CD14-positive monocyte (primary cell): ENCODE results near the gene KRT82. TPM values are rescaled to one million over a fixed set of nuclear protein-coding genes. Genes with fewer than 3 reads are reported as not detected.

Experiments used
- DNase-seq, 3 donors: peaks; one replicate each; pipeline ENCODE4 v3.0.0-alpha.2; 2011 to 2022
- H2AFZ ChIP-seq: 2 replicates; pipeline ENCODE4 v1.6.0; 2012; ENCODE audit warnings: mild to moderate bottlenecking, low read depth, low read length, inconsistent platforms; ENCODE audit not compliant: insufficient read depth, poor library complexity, severe bottlenecking
- H3K27ac ChIP-seq, 2 donors: 1 replicate in 1 of 2; 2 replicates in 1 of 2; pipeline ENCODE4 v1.5.1; 2012 to 2013; ENCODE audit warnings: low read length in 2 of 2, control low read depth in 1 of 2, inconsistent platforms in 1 of 2, low read depth in 1 of 2, mild to moderate bottlenecking in 1 of 2
- H3K27me3 ChIP-seq, 2 donors: one replicate each; pipeline versions ENCODE4 v1.6.0 to v1.6.1; 2011 to 2013; ENCODE audit warnings: low read length in 2 of 2; ENCODE audit not compliant: control insufficient read depth in 2 of 2, insufficient read depth in 2 of 2
- H3K36me3 ChIP-seq, 2 donors: replicated peaks in 1 of 2; 1 replicate in 1 of 2; 2 replicates in 1 of 2; pipeline versions ENCODE4 v1.5.1 to v1.6.1; 2012 to 2013; ENCODE audit warnings: low read length in 2 of 2, control low read depth in 1 of 2, inconsistent platforms in 1 of 2, mild to moderate bottlenecking in 1 of 2; ENCODE audit not compliant: insufficient read depth in 2 of 2, control insufficient read depth in 1 of 2
- H3K4me1 ChIP-seq, 2 donors: 1 replicate in 1 of 2; 2 replicates in 1 of 2; pipeline versions ENCODE4 v1.5.1 to v1.6.1; 2012 to 2013; ENCODE audit warnings: low read length in 2 of 2, control low read depth in 1 of 2, inconsistent platforms in 1 of 2, mild to moderate bottlenecking in 1 of 2, moderate library complexity in 1 of 2; ENCODE audit not compliant: insufficient read depth in 2 of 2, control insufficient read depth in 1 of 2
- H3K4me2 ChIP-seq: replicated peaks from 2 replicates; pipeline ENCODE3; 2012; ENCODE audit warnings: low read length, moderate library complexity, mild to moderate bottlenecking; ENCODE audit not compliant: poor library complexity, severe bottlenecking; ENCODE audit errors: extremely low read depth
- H3K4me3 ChIP-seq, 3 experiments: fragments of 200-600 bp in 1 of 3; sonication (generic) in 1 of 3; replicated peaks in 1 of 3; 1 replicate in 2 of 3; 2 replicates in 1 of 3; pipeline ENCODE4 v1.5.1; 2011 to 2013; ENCODE audit warnings: low read length in 3 of 3, mild to moderate bottlenecking in 3 of 3, control low read depth in 2 of 3, low read depth in 2 of 3, inconsistent platforms in 1 of 3, moderate library complexity in 1 of 3
- H3K79me2 ChIP-seq: 2 replicates; pipeline ENCODE4 v1.6.0; 2012; ENCODE audit warnings: mild to moderate bottlenecking, control low read depth, inconsistent platforms, low read length, moderate library complexity; ENCODE audit not compliant: insufficient read depth
- H3K9ac ChIP-seq: 2 replicates; pipeline ENCODE4 v1.6.0; 2017; ENCODE audit warnings: low read length, mild to moderate bottlenecking; ENCODE audit not compliant: insufficient read depth, poor library complexity, severe bottlenecking
- H3K9me3 ChIP-seq, 2 donors: replicated peaks in 1 of 2; 1 replicate in 1 of 2; 2 replicates in 1 of 2; pipeline versions ENCODE4 v1.5.1 to v1.6.1; 2012 to 2013; ENCODE audit warnings: low read length in 2 of 2, control low read depth in 1 of 2; ENCODE audit not compliant: control insufficient read depth in 1 of 2, insufficient read depth in 1 of 2
- H4K20me1 ChIP-seq: 2 replicates; pipeline ENCODE4 v1.6.0; 2012; ENCODE audit warnings: mild to moderate bottlenecking, low read length, control low read depth, moderate library complexity; ENCODE audit not compliant: insufficient read depth
- H3K27ac Mint-ChIP-seq, 7 donors: one replicate each; pipeline ENCODE4 v1.8.0; 2020; ENCODE audit warnings: mild to moderate bottlenecking in 7 of 7, mixed read lengths in 7 of 7, moderate library complexity in 6 of 7, inconsistent platforms in 2 of 7
- H3K27me3 Mint-ChIP-seq, 3 donors: one replicate each; pipeline ENCODE4 v1.8.0; 2021 to 2022; ENCODE audit warnings: low read depth in 3 of 3, mild to moderate bottlenecking in 3 of 3, mixed read lengths in 3 of 3, moderate library complexity in 3 of 3, inconsistent platforms in 1 of 3
- H3K36me3 Mint-ChIP-seq, 2 donors: one replicate each; pipeline ENCODE4 v1.8.0; 2020; ENCODE audit warnings: mixed read lengths in 2 of 2, inconsistent platforms in 1 of 2, mild to moderate bottlenecking in 1 of 2
- H3K4me1 Mint-ChIP-seq: one replicate; pipeline ENCODE4 v1.8.0; 2020; ENCODE audit warnings: mild to moderate bottlenecking, mixed read lengths
- H3K4me3 Mint-ChIP-seq, 2 donors: one replicate each; pipeline ENCODE4 v1.8.0; 2020; ENCODE audit warnings: mild to moderate bottlenecking in 2 of 2, mixed read lengths in 2 of 2, moderate library complexity in 1 of 2
- H3K9me3 Mint-ChIP-seq, 7 donors: one replicate each; pipeline ENCODE4 v1.8.0; 2020 to 2022; ENCODE audit warnings: mixed read lengths in 7 of 7, mild to moderate bottlenecking in 6 of 7, moderate library complexity in 6 of 7, inconsistent platforms in 2 of 7
- CTCF ChIP-seq: fragments of 200-600 bp; IDR thresholded peaks from one replicate; pipeline ENCODE4 v1.8.0; 2022; ENCODE audit warnings: antibody characterized with exemption, mild to moderate bottlenecking
- WGBS: methylation state at CpG from one replicate; pipeline ENCODE4 v1.1.5; 2013; ENCODE audit warnings: missing lambda C conversion rate; ENCODE audit not compliant: insufficient coverage; 5-methylcytosine and 5-hydroxymethylcytosine counted together
- intact Hi-C, 2 donors: fragments of 100-400 bp; cut with micrococcal nuclease; formaldehyde crosslinking; loops; one replicate each; pipeline versions ENCODE4 v1.15.0 to v1.15.1; 2023
- polyA plus RNA-seq, 3 donors: library from polyadenylated mRNA; depleted of rRNA in 1 of 3; unstranded in 2 of 3; stranded (reverse) in 1 of 3; fragments of 300-500 nt in 2 of 3; fragments of >200 nt in 1 of 3; fragmentation: Illumina TruSeq in 2 of 3; gene quantifications; 1 replicate in 2 of 3; 2 replicates in 1 of 3; pipeline ENCODE4 v1.2.3, GENCODE V29; 2012 to 2021

The KRT82 gene
- polyA plus RNA-seq, 3 donors = not detected

GRCh38 chr12:52442600-52443061 is 36.5 kb upstream of the KRT82 start:
- H3K4me3 ChIP-seq = no peak overlapping the region
- no peak overlapping the region for H3K4me2 ChIP-seq
- no peaks in the 10 kb centered on the region for H3K36me3 ChIP-seq
- TF ChIP-seq CTCF = no peak
- H3K9ac ChIP-seq = no peak overlapping the region
- H3K4me3 Mint-ChIP-seq = peak overlapping the region in 1 of 2 donors; percentile 1
- no peak for DNase-seq
- intact Hi-C loops = no loop called here
- 25% methylated on average over 1 of the region's 6 CpGs for WGBS
- no peaks in the 10 kb centered on the region for H3K36me3 Mint-ChIP-seq
- H3K4me1 ChIP-seq = no peaks in the 10 kb centered on the region
- H3K27me3 Mint-ChIP-seq = peaks cover 8 to 22% (median 15%) of the 10 kb centered on the region in 3 donors
- no peaks in the 10 kb centered on the region for H3K9me3 ChIP-seq
- no peaks in the 10 kb centered on the region for H3K4me1 Mint-ChIP-seq
- H3K27ac ChIP-seq = no peak overlapping the region
- H3K27ac Mint-ChIP-seq = no peak overlapping the region
- H3K27me3 ChIP-seq = no peaks in the 10 kb centered on the region
- no peaks in the 10 kb centered on the region for H3K79me2 ChIP-seq
- no peaks in the 10 kb centered on the region for H4K20me1 ChIP-seq
- no peak overlapping the region for H2AFZ ChIP-seq
- H3K9me3 Mint-ChIP-seq = peaks cover 0 to 4% (median 0%) of the 10 kb centered on the region in 7 donors

GRCh38 chr12:52441320-52441911 is 35.3 kb upstream of the KRT82 start:
- Histone ChIP-seq H3K27ac (no peak overlapping the region), H4K20me1 (no peaks in the 10 kb centered on the region), H3K27me3 (no peaks in the 10 kb centered on the region), H3K4me1 (no peaks in the 10 kb centered on the region), H3K4me2 (no peak overlapping the region), H3K9ac (no peak overlapping the region), H3K79me2 (no peaks in the 10 kb centered on the region), H3K4me3 (no peak overlapping the region), H2AFZ (no peak overlapping the region), H3K36me3 (no peaks in the 10 kb centered on the region), H3K9me3 (no peaks in the 10 kb centered on the region)
- no peaks in the 10 kb centered on the region for H3K4me1 Mint-ChIP-seq
- WGBS = 78% methylated on average over 3 of the region's 9 CpGs
- TF ChIP-seq CTCF = no peak
- no peaks in the 10 kb centered on the region for H3K36me3 Mint-ChIP-seq
- H3K27me3 Mint-ChIP-seq = peaks cover 9 to 22% (median 19%) of the 10 kb centered on the region in 3 donors
- H3K4me3 Mint-ChIP-seq = no peak overlapping the region
- H3K27ac Mint-ChIP-seq = no peak overlapping the region
- H3K9me3 Mint-ChIP-seq = peaks cover 0 to 2% (median 0%) of the 10 kb centered on the region in 7 donors
- intact Hi-C loops = no loop called here
- no peak for DNase-seq
